ENCODE measurements around the gene EMC9.
A peak's percentile ranks its signal among the peaks of the same experiment; 100 is the strongest.

The EMC9 gene

DNA sequence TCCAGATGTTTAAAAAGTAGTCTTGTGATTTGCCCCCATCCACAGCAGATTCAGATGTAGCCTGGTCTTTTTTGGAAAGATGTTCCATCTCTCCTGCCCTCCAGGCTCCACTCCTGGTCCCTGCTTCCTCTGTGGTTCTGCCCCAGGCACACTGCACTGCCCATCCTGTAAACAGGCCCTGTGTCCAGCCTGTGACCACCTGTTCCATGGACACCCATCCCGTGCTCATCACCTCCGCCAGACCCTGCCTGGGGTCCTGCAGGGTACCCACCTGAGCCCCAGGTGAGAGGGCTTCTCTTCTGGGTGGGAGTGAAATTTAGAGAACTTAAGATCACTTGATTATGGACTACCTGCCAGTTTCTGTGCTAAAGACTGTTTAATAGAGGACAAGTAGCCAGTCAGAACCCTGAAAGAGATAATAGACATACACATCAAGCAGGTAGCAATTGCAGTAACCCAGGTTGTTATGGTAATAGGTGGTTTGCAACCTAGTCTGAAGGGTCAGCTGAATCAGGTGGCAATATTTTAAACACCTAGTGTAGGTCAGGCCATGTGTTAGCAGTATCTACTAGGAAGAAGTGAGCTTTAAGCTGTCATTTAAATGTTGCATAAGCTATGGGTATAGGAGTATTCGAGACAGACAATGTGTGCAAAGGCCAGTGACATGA, 8.0 kb upstream of the EMC9 start:
- no peak for DNase-seq (ENCODE audit: low read depth)

DNA sequence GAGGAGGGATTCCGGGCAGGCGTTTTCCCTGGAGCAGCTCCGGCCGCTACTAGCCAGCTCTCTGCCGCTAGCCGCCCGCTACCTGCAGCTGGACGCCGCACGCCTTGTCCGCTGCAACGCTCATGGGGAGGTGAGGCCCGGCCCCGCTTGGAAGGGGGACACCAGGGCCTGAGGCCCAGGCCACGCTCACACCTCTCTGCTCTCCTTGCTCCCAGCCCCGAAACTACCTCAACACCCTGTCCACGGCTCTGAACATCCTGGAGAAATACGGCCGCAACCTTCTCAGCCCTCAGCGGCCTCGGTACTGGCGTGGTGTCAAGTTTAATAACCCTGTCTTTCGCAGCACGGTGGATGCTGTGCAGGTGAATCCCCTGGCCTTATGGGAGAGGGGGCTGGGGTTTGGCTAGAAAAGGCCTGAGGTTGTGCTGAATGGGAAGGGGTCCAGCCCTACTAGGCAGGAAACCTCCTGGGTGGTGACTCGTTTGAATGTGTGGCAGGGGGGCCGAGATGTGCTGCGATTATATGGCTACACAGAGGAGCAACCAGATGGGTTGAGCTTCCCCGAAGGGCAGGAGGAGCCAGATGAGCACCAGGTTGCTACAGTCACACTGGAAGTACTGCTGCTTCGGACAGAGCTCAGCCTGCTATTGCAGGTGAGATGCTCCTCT, 6.5 kb upstream of the EMC9 start:
- DNase-seq (ENCODE audit: low read depth), result no peak

DNA sequence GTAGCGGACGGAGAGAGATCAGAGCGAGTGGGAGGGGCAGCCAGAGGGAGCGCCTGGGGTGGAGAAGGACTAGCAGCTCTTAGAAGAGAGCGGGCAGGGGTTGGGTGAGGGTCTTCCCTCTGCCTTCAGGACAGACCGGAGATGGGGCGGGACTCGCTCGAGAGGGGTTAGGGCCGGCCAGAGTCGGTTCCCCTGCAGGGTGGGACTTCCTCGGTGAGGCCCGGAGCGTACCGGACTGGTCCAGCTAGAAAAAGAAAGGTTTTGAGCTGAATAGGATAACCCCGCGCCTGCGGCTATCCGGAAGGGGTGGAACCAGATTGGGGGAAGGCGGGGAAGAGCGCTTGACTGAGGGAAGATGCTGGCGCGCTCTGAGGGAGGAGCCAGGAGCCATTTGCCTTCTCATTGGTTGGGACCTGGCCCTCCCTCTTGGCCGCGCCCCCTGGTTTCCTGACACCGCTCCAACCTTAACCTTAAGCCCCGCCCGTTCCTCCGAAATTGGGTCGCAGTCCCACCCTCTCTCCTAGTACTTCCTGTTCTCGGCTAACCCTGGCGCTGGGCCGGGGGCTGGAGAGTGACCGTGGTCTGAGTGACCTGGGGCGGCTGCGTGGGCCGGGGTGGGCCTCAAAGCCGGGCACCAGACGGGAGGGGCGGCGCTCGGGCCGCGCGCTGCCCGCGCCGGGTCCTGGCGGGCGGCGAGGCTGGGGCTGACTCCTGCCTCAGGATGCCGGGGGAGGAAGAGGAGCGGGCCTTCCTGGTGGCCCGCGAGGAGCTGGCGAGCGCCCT, 5.8 kb upstream of the EMC9 start, which contains the start of gene RNF31:
TSS of gene RNF31 (plus strand) at position 521 of the 783 bp plus-strand sequence. CDS start at position 722, 201 bp downstream.
- DNase-seq (ENCODE audit: low read depth), result peak; percentile 94

GRCh38 chr14:24146453-24146977, 5.1 kb upstream of the EMC9 start, which contains the start of gene PSME2:
PSME2 (minus strand) TSS chr14:24146610; CDS start chr14:24146581, 29 bp downstream.
- DNase-seq (ENCODE audit: low read depth), result peak; percentile 62

GRCh38 chr14:24145690-24146452, 4.5 kb upstream of the EMC9 start:
- no peak for DNase-seq (ENCODE audit: low read depth)

- no peak for DNase-seq (ENCODE audit: low read depth)
Observed at GRCh38 chr14:24145219-24145618, 3.8 kb upstream of the EMC9 start.

- no peak for DNase-seq (ENCODE audit: low read depth)
Observed at GRCh38 chr14:24144451-24144850, 3.1 kb upstream of the EMC9 start.

DNA sequence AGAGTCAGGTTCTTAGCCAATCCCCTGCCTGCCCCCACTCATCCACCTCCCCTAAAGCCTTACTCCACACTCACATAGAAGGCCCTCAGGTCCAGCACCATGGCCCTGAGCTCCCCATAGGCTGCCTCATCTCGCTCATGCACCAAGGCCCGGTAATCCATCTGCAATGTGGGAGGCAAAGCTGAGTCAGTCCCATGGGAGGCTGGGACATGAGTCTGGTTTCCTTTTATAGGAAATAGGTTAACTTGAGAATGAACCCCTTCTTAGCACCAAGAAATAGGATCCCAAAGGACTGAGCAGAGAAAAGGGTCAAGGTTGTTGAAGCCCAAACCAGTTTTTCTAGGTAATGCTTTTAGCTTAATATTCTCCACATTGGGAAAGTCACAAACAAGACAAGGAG, 2.1 kb upstream of the EMC9 start:
- no peak for DNase-seq (ENCODE audit: low read depth)

GRCh38 chr14:24139272-24139934, 2.0 kb downstream of the EMC9 start:
- DNase-seq (ENCODE audit: low read depth), result no peak

- DNase-seq (ENCODE audit: low read depth), result no peak
Observed at GRCh38 chr14:24138396-24139271, 2.8 kb downstream of the EMC9 start.

GRCh38 chr14:24137529-24138395, 3.6 kb downstream of the EMC9 start:
- DNase-seq (ENCODE audit: low read depth), result no peak

- no peak for DNase-seq (ENCODE audit: low read depth)
Observed at GRCh38 chr14:24136684-24137528, 4.5 kb downstream of the EMC9 start.

- peak; percentile 91 for DNase-seq (ENCODE audit: low read depth)
Observed at GRCh38 chr14:24135834-24136683, 5.3 kb downstream of the EMC9 start, which contains the start of gene PSME1. PSME1 (plus strand) TSS chr14:24136194; CDS start chr14:24136263, 69 bp downstream.

DNA sequence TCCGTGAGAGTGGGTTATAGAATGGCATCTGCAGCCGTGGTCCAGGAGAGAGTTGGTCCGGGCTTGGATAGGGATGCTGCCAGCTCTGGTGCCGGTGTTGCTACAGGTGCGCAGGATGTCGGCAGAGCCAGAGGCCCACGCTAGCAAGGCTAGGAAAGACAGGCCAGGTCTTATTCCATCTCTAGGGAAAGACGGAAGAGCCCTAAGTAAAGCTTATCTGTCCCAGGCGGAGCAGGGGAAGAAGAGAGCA, 5.9 kb downstream of the EMC9 start:
- no peak for DNase-seq (ENCODE audit: low read depth)

DNA sequence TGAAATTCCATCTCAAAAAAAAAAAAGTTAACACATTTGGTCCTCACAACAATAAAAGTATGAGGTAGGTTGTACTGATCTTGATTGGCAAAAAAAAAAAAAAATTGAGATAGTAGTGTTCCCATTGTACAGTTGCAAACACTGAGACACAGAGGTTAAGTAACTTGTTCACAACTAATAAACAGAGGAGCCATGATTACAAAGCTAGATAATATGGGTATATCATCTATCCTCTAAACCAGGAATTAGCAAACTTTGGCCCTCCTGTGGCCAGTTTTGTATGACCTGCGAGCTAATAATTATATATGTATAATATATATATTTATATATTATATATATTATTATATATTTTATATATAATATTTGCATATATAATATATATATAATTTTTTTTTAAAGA, 7.7 kb downstream of the EMC9 start:
- no peak for DNase-seq (ENCODE audit: low read depth)

GRCh38 chr14:24132976-24133375, 8.4 kb downstream of the EMC9 start:
- no peak for DNase-seq (ENCODE audit: low read depth)

DNA sequence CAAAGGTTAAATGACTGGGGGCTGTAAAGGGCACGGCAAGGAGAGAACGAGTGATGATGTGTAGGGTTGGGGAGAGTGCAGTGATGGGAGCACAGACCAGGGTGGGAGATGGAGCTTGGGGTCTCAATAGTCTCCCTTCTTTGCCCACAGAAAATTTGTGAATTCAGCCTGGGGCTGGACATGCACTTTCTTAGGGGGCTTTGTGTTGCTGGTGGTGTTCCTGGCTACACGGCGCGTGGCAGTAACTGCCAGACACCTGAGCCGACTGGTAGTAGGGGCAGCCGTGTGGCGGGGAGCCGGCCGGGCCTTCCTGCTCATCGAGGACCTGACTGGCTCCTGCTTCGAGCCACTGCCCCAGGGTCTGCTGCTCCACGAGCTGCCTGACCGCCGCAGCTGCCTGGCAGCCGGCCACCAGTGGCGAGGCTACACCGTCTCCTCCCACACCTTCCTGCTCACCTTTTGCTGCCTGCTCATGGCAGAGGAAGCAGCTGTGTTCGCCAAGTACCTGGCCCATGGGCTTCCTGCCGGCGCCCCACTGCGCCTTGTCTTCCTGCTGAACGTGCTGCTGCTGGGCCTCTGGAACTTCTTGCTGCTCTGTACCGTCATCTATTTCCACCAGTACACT, 9.2 kb downstream of the EMC9 start:
- no peak for DNase-seq (ENCODE audit: low read depth)
